Fibroblast of mammary gland (primary cell): ENCODE measurements around the gene APOBEC3A.
"Not testable (repeated sequence)": the region's sequence is repeated elsewhere in the genome, so short reads cannot be mapped to it uniquely, and the experiment has no call there.

Experiments
- DNase-seq: peaks from one replicate; pipeline ENCODE4 v3.0.0-alpha.2; 2010; ENCODE audit warnings: low read depth
- H3K4me3 ChIP-seq: 2 replicates; pipeline ENCODE4 v1.5.1; 2011; ENCODE audit warnings: low read depth, mild to moderate bottlenecking, low read length, moderate library complexity; ENCODE audit not compliant: control insufficient read depth
- TF ChIP-seq, protein P1 (sequence below): conservative IDR thresholded peaks from 2 replicates; pipeline ENCODE4 v1.5.1; 2011; ENCODE audit warnings: low read depth, low read length, inconsistent platforms; ENCODE audit not compliant: control insufficient read depth, insufficient read depth

The APOBEC3A gene

DNA sequence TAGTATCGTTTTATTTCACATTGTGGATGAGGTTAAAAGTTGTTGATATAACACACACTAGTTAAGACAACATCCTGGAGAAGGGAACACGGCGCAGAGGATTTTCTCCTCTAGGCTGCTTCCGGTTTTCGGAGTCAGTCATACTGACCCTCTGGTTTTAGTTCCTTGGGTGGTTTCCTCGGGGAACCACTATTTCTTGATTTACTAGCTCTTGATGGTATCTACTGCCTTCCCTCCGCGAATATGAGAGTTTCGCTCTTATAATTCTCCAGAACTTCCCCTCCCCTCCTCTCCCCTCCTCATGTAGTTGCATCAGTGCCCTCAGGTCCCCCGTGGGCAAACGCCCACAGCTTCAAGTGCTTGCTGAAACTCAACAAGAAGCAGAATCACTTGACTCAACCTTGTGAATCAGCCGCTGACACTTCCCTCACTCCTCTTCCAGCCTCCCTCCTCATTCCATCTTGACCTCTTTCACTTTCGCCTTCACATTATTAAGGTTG lies 15.9 kb upstream of the APOBEC3A start:
- TF ChIP-seq, protein P1, sequence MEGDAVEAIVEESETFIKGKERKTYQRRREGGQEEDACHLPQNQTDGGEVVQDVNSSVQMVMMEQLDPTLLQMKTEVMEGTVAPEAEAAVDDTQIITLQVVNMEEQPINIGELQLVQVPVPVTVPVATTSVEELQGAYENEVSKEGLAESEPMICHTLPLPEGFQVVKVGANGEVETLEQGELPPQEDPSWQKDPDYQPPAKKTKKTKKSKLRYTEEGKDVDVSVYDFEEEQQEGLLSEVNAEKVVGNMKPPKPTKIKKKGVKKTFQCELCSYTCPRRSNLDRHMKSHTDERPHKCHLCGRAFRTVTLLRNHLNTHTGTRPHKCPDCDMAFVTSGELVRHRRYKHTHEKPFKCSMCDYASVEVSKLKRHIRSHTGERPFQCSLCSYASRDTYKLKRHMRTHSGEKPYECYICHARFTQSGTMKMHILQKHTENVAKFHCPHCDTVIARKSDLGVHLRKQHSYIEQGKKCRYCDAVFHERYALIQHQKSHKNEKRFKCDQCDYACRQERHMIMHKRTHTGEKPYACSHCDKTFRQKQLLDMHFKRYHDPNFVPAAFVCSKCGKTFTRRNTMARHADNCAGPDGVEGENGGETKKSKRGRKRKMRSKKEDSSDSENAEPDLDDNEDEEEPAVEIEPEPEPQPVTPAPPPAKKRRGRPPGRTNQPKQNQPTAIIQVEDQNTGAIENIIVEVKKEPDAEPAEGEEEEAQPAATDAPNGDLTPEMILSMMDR = no peak
- no peak overlapping the region for H3K4me3 ChIP-seq
- DNase-seq = peak; percentile 27

DNA sequence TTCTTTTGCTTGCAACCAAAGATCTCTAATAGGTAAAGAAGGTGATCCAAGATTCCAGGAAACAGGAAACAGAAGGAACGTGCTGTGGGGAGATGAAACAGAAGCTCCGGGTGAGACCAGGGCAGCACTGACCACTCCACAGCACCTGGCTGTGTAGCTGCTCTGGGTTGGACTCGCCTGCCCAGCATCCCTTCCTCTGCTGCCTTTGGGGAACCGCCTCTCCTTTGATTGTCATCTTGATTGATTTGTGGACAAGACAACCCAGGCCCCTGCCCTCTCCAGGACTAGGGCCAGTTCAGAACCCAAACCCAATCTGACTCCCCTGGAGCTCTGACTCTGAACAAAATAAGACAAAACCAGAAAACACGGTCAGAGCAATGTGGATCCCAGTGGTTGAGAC lies 14.7 kb upstream of the APOBEC3A start:
- H3K4me3 ChIP-seq = no peak overlapping the region
- DNase-seq = no peak
- TF ChIP-seq, protein P1 = no peak

DNA sequence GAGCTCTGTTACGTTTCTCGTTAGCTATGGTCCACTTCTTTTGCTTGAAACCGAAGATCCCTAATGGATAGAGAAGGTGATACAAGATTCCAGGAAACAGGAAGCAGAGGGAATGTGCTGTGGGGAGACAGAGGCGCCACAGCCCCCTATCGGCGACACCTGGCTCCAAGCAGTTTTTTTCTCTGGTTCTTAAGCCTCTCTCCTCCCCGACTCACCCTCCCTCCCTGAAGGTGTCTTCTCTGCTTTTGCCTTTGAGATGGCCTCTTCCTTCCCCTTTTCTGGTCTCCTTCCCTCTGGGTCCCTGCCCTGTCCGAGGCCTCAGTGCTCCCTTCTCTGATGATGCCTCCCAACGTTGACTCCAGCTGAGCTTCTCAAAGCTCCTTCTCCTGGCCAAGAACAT lies 14.2 kb upstream of the APOBEC3A start:
- no peak overlapping the region for H3K4me3 ChIP-seq
- no peak for DNase-seq
- TF ChIP-seq, protein P1 = no peak

DNA sequence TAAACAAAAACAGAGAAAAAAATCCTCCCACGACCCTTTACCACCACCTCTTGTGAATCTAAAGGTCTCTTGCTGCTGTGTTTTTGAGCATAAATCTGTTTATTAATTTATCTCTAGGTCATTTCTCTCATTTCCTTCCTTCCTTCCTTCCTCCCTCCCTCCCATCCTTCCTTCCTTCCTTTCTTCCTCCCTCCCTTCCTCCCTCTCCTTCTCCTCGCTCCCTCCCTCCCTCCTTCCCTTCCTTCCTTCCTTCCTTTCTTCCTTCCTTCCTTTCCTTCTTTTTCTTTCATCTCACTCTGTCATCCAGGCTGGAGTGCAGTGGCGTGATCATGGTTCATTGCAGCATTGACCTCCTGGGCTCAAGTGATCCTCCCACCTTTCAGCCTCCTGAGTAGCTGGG lies 13.5 kb upstream of the APOBEC3A start:
- DNase-seq = no peak
- no peak overlapping the region for H3K4me3 ChIP-seq
- TF ChIP-seq, protein P1 = no peak

DNA sequence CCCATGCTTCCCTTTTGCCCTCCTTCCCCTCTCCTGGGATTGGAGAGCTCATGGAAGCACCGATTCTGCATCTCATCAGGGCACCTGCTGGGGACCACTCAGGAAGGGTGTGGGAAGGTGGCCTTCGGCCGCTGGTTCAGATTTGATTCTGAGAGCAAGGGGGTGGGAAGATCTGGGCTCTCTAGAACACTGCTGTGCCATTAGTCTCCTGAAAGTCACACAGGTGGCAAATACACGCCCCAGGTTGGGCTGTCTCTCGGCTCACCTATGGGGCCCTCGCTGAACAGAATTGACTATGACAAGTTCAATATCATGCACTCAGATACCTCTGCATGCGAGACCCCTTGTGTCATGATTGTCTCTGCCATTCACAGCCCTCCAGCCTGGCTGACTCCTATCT lies 12.8 kb upstream of the APOBEC3A start:
- TF ChIP-seq, protein P1 = no peak
- no peak overlapping the region for H3K4me3 ChIP-seq
- no peak for DNase-seq

DNA sequence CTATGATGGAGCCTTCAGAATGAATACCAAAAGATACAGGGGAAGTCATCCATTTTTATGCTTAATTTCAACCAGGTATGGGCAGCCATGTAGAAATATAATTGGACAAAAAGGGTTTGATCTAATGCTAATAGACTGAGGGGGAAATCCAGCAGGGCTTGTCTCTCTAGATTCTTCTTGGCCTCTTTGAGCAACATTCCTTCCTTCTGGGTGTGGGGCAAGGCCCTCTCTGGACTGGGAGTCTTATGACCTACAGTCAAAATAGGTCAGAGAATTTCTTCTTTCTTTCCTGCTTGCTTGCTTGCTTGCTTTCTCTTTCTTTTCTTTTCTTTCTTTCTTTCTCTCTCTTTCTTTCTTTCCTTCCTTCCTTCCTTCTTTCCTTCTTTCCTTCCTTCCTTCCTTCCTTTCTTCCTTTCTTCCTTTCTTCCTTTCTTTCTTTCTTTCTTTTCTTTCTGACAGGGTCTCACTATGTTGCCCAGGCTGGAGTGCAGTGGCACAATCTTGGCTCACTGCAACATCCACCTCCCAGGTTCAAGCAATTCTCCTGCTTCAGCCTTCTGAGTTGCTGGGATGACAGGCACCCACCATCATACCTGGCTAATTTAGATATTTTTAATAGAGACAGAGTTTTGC lies 11.6 kb upstream of the APOBEC3A start:
- not testable (repeated sequence) for H3K4me3 ChIP-seq, DNase-seq

DNA sequence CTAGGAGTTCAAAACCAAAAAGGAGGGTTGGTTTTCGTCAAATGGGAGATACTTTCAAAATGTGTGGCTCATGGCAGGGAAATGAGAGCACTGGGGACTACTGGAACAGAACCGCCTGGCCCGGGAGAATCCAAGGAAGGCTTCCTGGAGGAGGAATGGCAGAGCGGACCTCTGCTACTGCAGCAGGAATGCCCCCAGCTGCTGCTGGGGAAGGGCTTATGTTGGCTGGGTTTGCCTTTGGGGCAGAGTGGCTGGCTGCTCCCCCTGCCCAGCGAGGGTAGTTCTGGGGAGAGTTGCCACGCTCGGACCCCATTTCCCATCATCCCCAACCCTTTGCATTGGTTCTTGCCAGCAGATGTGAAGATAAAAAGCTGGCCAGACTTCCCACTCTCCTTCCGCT lies 10.6 kb upstream of the APOBEC3A start:
- no peak overlapping the region for H3K4me3 ChIP-seq
- TF ChIP-seq, protein P1 = no peak
- no peak for DNase-seq
